IMR-90 (cell line): ENCODE data around the gene SLC2A3.
"Not testable (repeated sequence)": the region's sequence is repeated elsewhere in the genome, so short reads cannot be mapped to it uniquely, and the experiment has no call there.

ENCODE experiments used
- CTCF ChIP-seq: conservative IDR thresholded peaks from 2 replicates; pipeline ENCODE4 v1.5.1; 2012; ENCODE audit warnings: mild to moderate bottlenecking, low read depth, low read length, improper control_type of control experiment
- FOS ChIP-seq: fragments of 150-350 bp; IDR thresholded peaks from 2 replicates; pipeline ENCODE4 v1.6.1; 2016; ENCODE audit warnings: low read depth, low read length
- POLR2A ChIP-seq: IDR thresholded peaks from 2 replicates; pipeline ENCODE4 v1.6.1; 2012; ENCODE audit warnings: mild to moderate bottlenecking, low read depth, low read length

GRCh38 chr12:7906303-7906702 is 29.7 kb downstream of the SLC2A3 start:
- TF ChIP-seq CTCF, POLR2A, FOS: not testable (repeated sequence)
